B cell (primary cell): ENCODE results near the gene FAHD1.

Source experiments
- CTCF ChIP-seq: fragments of 200-600 bp; IDR thresholded peaks from one replicate; pipeline ENCODE4 v1.8.0; 2022; ENCODE audit warnings: antibody characterized with exemption, mild to moderate bottlenecking
- EZH2 ChIP-seq: IDR thresholded peaks from 2 replicates; pipeline ENCODE4 v1.6.1; 2012; ENCODE audit warnings: borderline replicate concordance, low read depth, mild to moderate bottlenecking, moderate library complexity, low read length; ENCODE audit not compliant: insufficient read depth, poor library complexity, severe bottlenecking

DNA sequence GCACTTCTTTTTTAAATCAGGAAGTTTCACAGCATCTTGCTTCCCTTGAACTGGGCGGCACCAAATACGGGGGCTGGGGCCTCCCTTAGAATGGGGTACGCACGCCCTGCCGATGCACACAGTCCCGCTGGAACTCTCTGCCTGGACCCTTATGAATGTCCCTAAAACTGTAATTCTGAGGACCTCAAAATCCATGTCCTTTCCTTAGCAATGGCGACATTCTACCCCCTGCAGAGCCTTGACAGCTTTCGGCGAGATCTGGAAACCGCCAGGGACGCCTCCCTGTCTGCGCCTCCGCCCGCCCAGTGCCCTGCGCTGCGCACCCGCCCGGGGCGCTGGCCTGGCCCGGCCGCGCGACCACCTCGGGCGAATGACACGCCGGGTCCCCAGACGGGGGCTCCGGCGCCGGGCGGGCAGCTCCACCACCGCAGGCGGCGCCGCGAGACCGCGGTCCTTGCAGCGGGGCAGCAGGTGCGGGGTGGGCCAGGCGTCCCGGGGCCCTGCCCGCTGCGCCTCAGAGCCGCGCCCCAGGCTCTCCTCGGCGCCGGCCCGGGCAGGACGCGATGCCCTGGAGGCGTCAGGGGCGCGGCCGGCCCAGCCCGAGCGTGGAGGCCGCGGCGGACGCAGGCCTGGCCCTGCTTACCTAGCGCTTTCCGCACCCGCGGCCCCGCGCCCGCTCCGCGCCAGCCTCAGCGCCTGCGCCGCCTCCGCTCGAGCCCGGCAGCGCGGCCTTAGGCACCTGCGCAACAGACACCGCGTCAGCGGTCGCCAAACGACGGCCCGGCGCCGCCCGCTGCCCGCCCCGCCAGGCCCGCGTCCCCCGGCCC lies 929 bp upstream of the FAHD1 start:
- TF ChIP-seq EZH2: no peak
- TF ChIP-seq CTCF: no peak
